PC-9 (cell line): ENCODE measurements around the gene ARHGAP40. TPM values are rescaled to one million over a fixed set of nuclear protein-coding genes. Genes with fewer than 3 reads are reported as not detected.

Experiments used
- BruUV-seq: library from RNA; stranded (reverse); fragments of 400-500 nt; replicated peaks from 2 replicates; lab custom pipeline; 2021; lab: Mats Ljungman, UMichigan
- CTCF ChIA-PET: fragments of 300-600 bp; sonication (Branson Sonifier 250); formaldehyde crosslinking; loops from one replicate; lab custom pipeline; 2022; ENCODE audit warnings: antibody characterized with exemption; lab: Charles Lee
- POLR2A ChIA-PET: fragments of 300-600 bp; sonication (Branson Sonifier 250); formaldehyde crosslinking; loops from one replicate; lab custom pipeline; 2022; ENCODE audit warnings: antibody characterized with exemption; ENCODE audit not compliant: unreplicated experiment; lab: Charles Lee
- DNase-seq, 2 experiments: peaks; one replicate each; pipeline versions ENCODE4 v3.0.0 to v3.0.0-alpha.2; 2015 to 2022; ENCODE audit warnings: mixed read lengths in 1 of 2
- H2AFZ ChIP-seq: fragments of 200-600 bp; sonication (generic); 2 replicates; pipeline ENCODE4 v1.8.1; 2017; ENCODE audit warnings: antibody characterized with exemption
- H3F3A ChIP-seq: fragments of 200-600 bp; sonication (generic); 2 replicates; pipeline ENCODE4 v1.8.1; 2017; ENCODE audit warnings: antibody characterized with exemption, mild to moderate bottlenecking, low read depth; ENCODE audit not compliant: insufficient read depth
- H3K27ac ChIP-seq: fragments of 200-600 bp; sonication (generic); 2 replicates; pipeline ENCODE4 v1.6.1; 2016; ENCODE audit warnings: mixed run types
- H3K27me3 ChIP-seq: fragments of 200-600 bp; sonication (generic); 2 replicates; pipeline ENCODE4 v1.6.1; 2016; ENCODE audit warnings: low read depth, mixed run types; ENCODE audit not compliant: insufficient read depth
- H3K36me3 ChIP-seq: fragments of 200-600 bp; sonication (generic); 2 replicates; pipeline ENCODE4 v1.6.1; 2016; ENCODE audit warnings: low read depth, mixed run types
- H3K4me1 ChIP-seq: fragments of 200-600 bp; sonication (generic); replicated peaks from 2 replicates; pipeline ENCODE4 v1.6.1; 2016; ENCODE audit warnings: mixed run types; ENCODE audit not compliant: insufficient read depth
- H3K4me2 ChIP-seq: fragments of 200-600 bp; sonication (generic); 2 replicates; pipeline ENCODE4 v1.6.1; 2017; ENCODE audit warnings: mixed run types
- H3K4me3 ChIP-seq: fragments of 200-600 bp; sonication (generic); 2 replicates; pipeline ENCODE4 v1.6.1; 2016; ENCODE audit warnings: mixed run types
- H3K79me2 ChIP-seq: fragments of 200-600 bp; sonication (generic); 2 replicates; pipeline ENCODE4 v1.6.1; 2017; ENCODE audit warnings: low read depth, mixed run types
- H3K9me2 ChIP-seq: fragments of 200-600 bp; sonication (generic); 2 replicates; pipeline ENCODE4 v1.8.1; 2017; ENCODE audit warnings: mild to moderate bottlenecking; ENCODE audit not compliant: insufficient read depth
- H3K9me3 ChIP-seq: fragments of 200-600 bp; sonication (generic); 2 replicates; pipeline ENCODE4 v1.8.1; 2016; ENCODE audit warnings: low read depth; ENCODE audit not compliant: insufficient read depth
- H4K20me1 ChIP-seq: fragments of 200-600 bp; sonication (generic); 2 replicates; pipeline ENCODE4 v1.8.1; 2017; ENCODE audit not compliant: insufficient read depth
- EZH2 ChIP-seq: fragments of 200-600 bp; sonication (generic); IDR thresholded peaks from 2 replicates; pipeline ENCODE4 v1.8.0; 2017; ENCODE audit warnings: antibody characterized with exemption, low read depth
- intact Hi-C: fragments of 100-400 bp; cut with micrococcal nuclease; formaldehyde crosslinking; loops from one replicate; pipeline ENCODE4 v1.10.0; 2022; ENCODE audit not compliant: unreplicated experiment
- total RNA-seq: library from RNA; stranded (reverse); gene quantifications from 2 replicates; pipeline ENCODE4 v1.2.3, GENCODE V29; 2021
- TF ChIP-seq, protein P1 (sequence below): fragments of 200-600 bp; sonication (generic); conservative IDR thresholded peaks from 2 replicates; pipeline ENCODE4 v1.6.1; 2017; ENCODE audit warnings: mixed run types, antibody characterized with exemption, mild to moderate bottlenecking, moderate library complexity

Gene ARHGAP40
- total RNA-seq, 1 experiment from 2014 or later: 0.92 TPM

DNA sequence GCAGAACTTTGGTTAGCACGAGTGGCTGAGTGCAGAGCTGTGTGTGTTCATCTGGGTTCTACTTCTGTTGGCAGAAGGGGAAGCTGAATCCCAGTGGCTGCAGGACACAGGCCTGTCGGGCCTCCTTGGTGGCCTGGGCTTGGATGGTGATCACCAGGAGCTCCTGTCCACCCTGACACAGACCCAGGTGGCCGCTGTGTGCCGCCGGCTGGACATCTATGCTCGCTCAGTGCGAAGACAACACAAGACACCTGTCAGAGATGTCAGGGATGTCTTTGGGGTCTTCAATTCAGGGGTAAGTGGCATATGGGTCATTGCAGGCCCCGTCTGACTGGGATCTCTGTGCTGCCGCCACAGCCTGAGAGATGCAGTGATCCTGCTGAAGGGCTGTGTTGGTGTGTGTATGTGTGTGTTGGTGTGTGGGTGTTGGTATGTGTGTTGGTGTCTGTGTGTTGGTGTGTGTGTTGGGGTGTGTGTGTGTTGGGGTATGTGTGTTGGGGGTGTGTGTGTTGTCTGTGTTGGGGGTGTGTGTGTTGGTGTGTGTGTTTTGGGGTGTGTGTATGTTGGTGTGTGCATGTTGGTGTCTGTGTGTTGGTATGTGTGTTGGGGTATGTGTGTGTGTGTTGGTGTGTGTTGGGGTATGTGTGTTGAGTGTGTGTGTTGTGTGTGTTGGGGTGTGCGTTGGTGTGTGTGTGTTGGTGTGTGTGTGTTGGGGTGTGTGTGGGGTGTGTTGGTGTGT is 25.5 kb downstream of the ARHGAP40 start:
- Histone ChIP-seq H3K27me3 (no peaks in the 10 kb centered on the region), H3K4me1 (peaks cover 22% of the 10 kb centered on the region), H3K9me2 (peaks cover 3% of the 10 kb centered on the region; the same call in 1 of the 2 replicates), H3K36me3 (no peaks in the 10 kb centered on the region), H3K9me3 (no peaks in the 10 kb centered on the region), H3K4me3 (no peak overlapping the region), H3K27ac (no peak overlapping the region), H3F3A (no peaks in the 10 kb centered on the region), H3K4me2 (no peak overlapping the region), H4K20me1 (no peaks in the 10 kb centered on the region), H3K79me2 (no peaks in the 10 kb centered on the region), H2AFZ (no peak overlapping the region)
- DNase-seq: no peak
- intact Hi-C loops: no loop called here
- POLR2A ChIA-PET: no interaction called here
- no TSS peak for BruUV-seq
- CTCF ChIA-PET: no interaction called here
- TF ChIP-seq, protein P1, sequence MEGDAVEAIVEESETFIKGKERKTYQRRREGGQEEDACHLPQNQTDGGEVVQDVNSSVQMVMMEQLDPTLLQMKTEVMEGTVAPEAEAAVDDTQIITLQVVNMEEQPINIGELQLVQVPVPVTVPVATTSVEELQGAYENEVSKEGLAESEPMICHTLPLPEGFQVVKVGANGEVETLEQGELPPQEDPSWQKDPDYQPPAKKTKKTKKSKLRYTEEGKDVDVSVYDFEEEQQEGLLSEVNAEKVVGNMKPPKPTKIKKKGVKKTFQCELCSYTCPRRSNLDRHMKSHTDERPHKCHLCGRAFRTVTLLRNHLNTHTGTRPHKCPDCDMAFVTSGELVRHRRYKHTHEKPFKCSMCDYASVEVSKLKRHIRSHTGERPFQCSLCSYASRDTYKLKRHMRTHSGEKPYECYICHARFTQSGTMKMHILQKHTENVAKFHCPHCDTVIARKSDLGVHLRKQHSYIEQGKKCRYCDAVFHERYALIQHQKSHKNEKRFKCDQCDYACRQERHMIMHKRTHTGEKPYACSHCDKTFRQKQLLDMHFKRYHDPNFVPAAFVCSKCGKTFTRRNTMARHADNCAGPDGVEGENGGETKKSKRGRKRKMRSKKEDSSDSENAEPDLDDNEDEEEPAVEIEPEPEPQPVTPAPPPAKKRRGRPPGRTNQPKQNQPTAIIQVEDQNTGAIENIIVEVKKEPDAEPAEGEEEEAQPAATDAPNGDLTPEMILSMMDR: no peak
- no peak for TF ChIP-seq EZH2

DNA sequence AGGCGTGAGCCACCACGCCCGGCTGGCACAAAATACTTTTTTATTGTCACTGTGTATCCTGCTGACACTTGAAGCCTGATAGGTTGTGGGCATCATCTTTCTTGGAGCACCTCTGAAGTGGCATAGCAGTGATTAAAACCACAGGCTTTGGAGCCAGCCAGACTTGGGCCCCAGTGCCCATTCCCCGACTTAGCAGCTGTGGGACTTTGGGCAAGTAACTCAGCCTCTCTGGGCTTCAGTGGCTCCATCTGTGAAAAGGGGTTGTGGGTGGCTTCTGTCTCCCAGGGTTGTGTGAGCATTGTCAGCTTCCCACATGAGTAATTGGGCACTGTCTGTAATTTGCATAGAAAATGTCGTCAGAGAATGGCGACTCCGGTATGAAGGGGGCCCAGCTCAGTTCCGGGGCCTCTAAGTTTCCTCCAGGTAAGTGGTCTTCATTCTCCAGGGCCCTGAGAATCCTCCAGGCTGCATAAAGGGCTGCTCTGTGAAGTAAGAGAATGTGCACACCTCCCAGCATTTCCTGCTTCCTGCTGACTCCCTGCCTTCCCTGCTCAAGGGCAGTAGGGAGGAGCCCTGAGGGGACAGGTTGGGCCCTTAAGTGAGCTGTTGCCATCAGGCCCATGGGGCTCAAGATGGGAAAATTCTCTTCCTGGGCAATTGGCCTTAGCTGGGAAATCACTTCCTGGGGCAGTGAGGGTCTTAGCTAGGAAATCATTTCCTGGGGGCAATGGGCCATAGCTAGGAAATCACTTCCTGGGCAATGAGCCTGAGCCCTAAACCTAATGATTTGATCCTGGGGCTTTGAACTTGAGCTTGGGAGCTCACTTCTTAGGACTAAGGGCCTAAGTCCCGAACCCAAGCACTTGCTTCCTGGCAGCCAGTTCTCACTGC is 27.2 kb downstream of the ARHGAP40 start:
- ChIA-PET CTCF (interaction anchor here (0.6 kb wide), 1 partner anchor 18 kb away, joined by 5 read pairs; no protein-coding TSS in a partner anchor), POLR2A (no interaction called here)
- intact Hi-C loops: no loop called here
- Histone ChIP-seq H3K27me3 (no peaks in the 10 kb centered on the region), H4K20me1 (no peaks in the 10 kb centered on the region), H3K79me2 (no peaks in the 10 kb centered on the region), H3K4me1 (peaks cover 22% of the 10 kb centered on the region), H3K27ac (0 out of 2 replicates have a peak overlapping the region, but pooled peaks have one; percentile 4), H3F3A (no peaks in the 10 kb centered on the region), H3K4me2 (no peak overlapping the region; the same call in 1 of the 2 replicates), H2AFZ (no peak overlapping the region), H3K9me2 (peaks cover 3% of the 10 kb centered on the region; the same call in 1 of the 2 replicates), H3K9me3 (no peaks in the 10 kb centered on the region), H3K36me3 (no peaks in the 10 kb centered on the region), H3K4me3 (no peak overlapping the region)
- TF ChIP-seq, protein P1: no peak
- no peak for TF ChIP-seq EZH2
- no TSS peak for BruUV-seq
- peak in 1 of 2 experiments; percentile 11 for DNase-seq

DNA sequence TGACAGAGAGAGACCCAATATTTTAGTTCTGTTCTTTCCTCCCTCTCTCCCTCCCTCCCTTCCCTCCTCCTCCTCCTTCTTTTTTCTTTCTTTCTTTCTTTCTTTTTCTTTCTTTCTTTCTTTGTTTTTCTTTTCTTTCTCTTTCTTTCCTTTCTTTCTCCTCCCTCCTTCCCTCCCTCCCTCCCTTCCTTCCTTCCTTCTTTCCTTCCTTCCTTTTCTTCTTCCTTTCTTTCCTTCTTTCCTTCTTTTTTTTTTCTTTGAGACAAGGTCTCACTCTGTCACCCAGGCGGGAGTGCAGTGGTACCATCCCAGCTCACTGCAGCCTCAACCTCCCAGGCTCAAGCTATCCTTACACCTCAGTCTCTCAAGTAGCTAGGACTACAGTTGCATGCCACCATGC is 28.4 kb downstream of the ARHGAP40 start:
- BruUV-seq: no TSS peak
- ChIA-PET CTCF (interaction anchor here (0.6 kb wide), 1 partner anchor 19 kb away, joined by 5 read pairs; no protein-coding TSS in a partner anchor), POLR2A (no interaction called here)
- Histone ChIP-seq H2AFZ (no peak overlapping the region), H3K9me2 (peaks cover 3% of the 10 kb centered on the region; the same call in 1 of the 2 replicates), H3K79me2 (no peaks in the 10 kb centered on the region), H3K4me2 (no peak overlapping the region), H3K36me3 (no peaks in the 10 kb centered on the region), H3K4me1 (peaks cover 22% of the 10 kb centered on the region), H3K27ac (peak overlapping the region; percentile 67), H3F3A (no peaks in the 10 kb centered on the region), H3K4me3 (no peak overlapping the region), H3K9me3 (no peaks in the 10 kb centered on the region), H3K27me3 (no peaks in the 10 kb centered on the region), H4K20me1 (no peaks in the 10 kb centered on the region)
- intact Hi-C loops: loop anchor here (5.0 kb wide), 1 partner anchor 102 kb away; no protein-coding TSS in a partner anchor
- TF ChIP-seq, protein P1: no peak
- TF ChIP-seq EZH2: no peak
- peak in 1 of 2 experiments; percentile 21 for DNase-seq
